Esophagus muscularis mucosa (tissue), 4 donors: Measurements from ENCODE around the gene DUSP22.

Experiments
- CTCF ChIP-seq, 3 experiments: fragments of 200-600 bp in 2 of 3; fragments of 450-650 bp in 1 of 3; sonication (generic) in 2 of 3; IDR thresholded peaks; one replicate each; pipeline ENCODE4 v1.5.1; 2017 to 2019; ENCODE audit warnings: antibody characterized with exemption in 3 of 3, mild to moderate bottlenecking in 2 of 3, moderate library complexity in 1 of 3
- EP300 ChIP-seq: sonication (generic); formaldehyde crosslinking; IDR thresholded peaks from one replicate; pipeline ENCODE4 v1.6.1; 2017; ENCODE audit warnings: antibody characterized with exemption
- POLR2A ChIP-seq: fragments of 450-650 bp; IDR thresholded peaks from one replicate; pipeline ENCODE4 v1.6.1; 2017; ENCODE audit warnings: antibody characterized with exemption, moderate library complexity, mild to moderate bottlenecking, low read depth
- POLR2AphosphoS5 ChIP-seq, 2 donors: sonication (generic); formaldehyde crosslinking; IDR thresholded peaks; one replicate each; pipeline ENCODE4 v1.6.1; 2017; ENCODE audit warnings: antibody characterized with exemption in 2 of 2

- TF ChIP-seq CTCF (IDR thresholded peaks at IDR 0.05) (no peak), EP300 (no peak), POLR2A (no peak), POLR2AphosphoS5 (IDR thresholded peaks at IDR 0.05) (no peak)
Measured at GRCh38 chr6:360764-361373, 68.6 kb downstream of the DUSP22 start.
